GM21723 (cell line): ENCODE measurements around the gene C2CD2L.
"Not testable (repeated sequence)": the region's sequence is repeated elsewhere in the genome, so short reads cannot be mapped to it uniquely, and the experiment has no call there.

ENCODE experiments used
- ATAC-seq: cut with Tn5 transposase; IDR thresholded peaks from one replicate; pipeline ENCODE4 v1.9.1; 2021; ENCODE audit warnings: mild to moderate bottlenecking, moderate library complexity; ENCODE audit not compliant: unreplicated experiment

The C2CD2L gene

GRCh38 chr11:119149018-119149785 is 42.1 kb downstream of the C2CD2L start, which contains the start of gene ABCG4:
TSS of gene ABCG4 (plus strand) at chr11:119149052. CDS start at chr11:119149966, 914 bp downstream.
- ATAC-seq: no peak

- ATAC-seq: no peak
Measured at GRCh38 chr11:119149786-119150275, 42.7 kb downstream of the C2CD2L start.

GRCh38 chr11:119152043-119152442 is 44.9 kb downstream of the C2CD2L start:
- ATAC-seq: no peak

- no peak for ATAC-seq
Measured at GRCh38 chr11:119152604-119153003, 45.5 kb downstream of the C2CD2L start.

GRCh38 chr11:119153049-119153818 is 46.1 kb downstream of the C2CD2L start:
- no peak for ATAC-seq

- ATAC-seq: no peak
Measured at GRCh38 chr11:119154178-119154577, 47.0 kb downstream of the C2CD2L start.

- ATAC-seq: no peak
Measured at GRCh38 chr11:119155733-119156492, 48.8 kb downstream of the C2CD2L start.

- ATAC-seq: no peak
Measured at GRCh38 chr11:119156496-119156895, 49.4 kb downstream of the C2CD2L start.

- no peak for ATAC-seq
Measured at GRCh38 chr11:119157063-119157462, 49.9 kb downstream of the C2CD2L start.

GRCh38 chr11:119158467-119158866 is 51.3 kb downstream of the C2CD2L start:
- no peak for ATAC-seq

- no peak for ATAC-seq
Measured at GRCh38 chr11:119160151-119160550, 53.0 kb downstream of the C2CD2L start.

- no peak for ATAC-seq
Measured at GRCh38 chr11:119161871-119162270, 54.7 kb downstream of the C2CD2L start.

- ATAC-seq: no peak
Measured at GRCh38 chr11:119166368-119167076, 59.4 kb downstream of the C2CD2L start.

- ATAC-seq: not testable (repeated sequence)
Measured at GRCh38 chr11:119167077-119167458, 59.9 kb downstream of the C2CD2L start.

- ATAC-seq: no peak
Measured at GRCh38 chr11:119167933-119168332, 60.8 kb downstream of the C2CD2L start.
